Measurements from ENCODE around the gene ACR. TPM values are rescaled to one million over a fixed set of nuclear protein-coding genes. Genes with fewer than 3 reads are reported as not detected.

Gene ACR
- total and polyA plus RNA-seq, 2 experiments from 2014 or later: not detected

GRCh38 chr22:50708474-50708873 is 29.5 kb upstream of the ACR start:
- H3K4me1 Mint-ChIP-seq: no peaks in the 10 kb centered on the region
- no peak overlapping the region for H3K4me3 ChIP-seq
- H3K9me2 ChIP-seq (ENCODE audit: insufficient read depth): no peaks in the 10 kb centered on the region
- no peaks in the 10 kb centered on the region for H3K4me1 ChIP-seq (ENCODE audit: insufficient read depth)
- H3K27ac Mint-ChIP-seq: no peak overlapping the region
- no peaks in the 10 kb centered on the region for H3F3A ChIP-seq (replicated peaks; ENCODE audit: low read depth)
- H3K27ac ChIP-seq (ENCODE audit: low read depth): no peak overlapping the region
- no peaks in the 10 kb centered on the region for H3K9me3 Mint-ChIP-seq
- H2AFZ ChIP-seq: no peak overlapping the region
- H3K36me3 Mint-ChIP-seq (ENCODE audit: low read depth): no peaks in the 10 kb centered on the region; the same call in 2 of the 3 replicates
- H3K27me3 Mint-ChIP-seq (ENCODE audit: insufficient read depth, low read depth, poor library complexity): peaks cover 6% of the 10 kb centered on the region
- H3K4me3 Mint-ChIP-seq: no peak overlapping the region
- ATAC-seq (no peak), DNase-seq (ENCODE audit: low spot score) (no peak)
- no peaks in the 10 kb centered on the region for H3K79me2 ChIP-seq (replicated peaks; ENCODE audit: insufficient read depth)
- no peaks in the 10 kb centered on the region for H3K27me3 ChIP-seq (ENCODE audit: insufficient read depth)
- no peaks in the 10 kb centered on the region for H4K20me1 ChIP-seq (replicated peaks; ENCODE audit: insufficient read depth)
- H3K36me3 ChIP-seq (ENCODE audit: insufficient read depth): no peaks in the 10 kb centered on the region
- no peak overlapping the region for H3K4me2 ChIP-seq
- TF ChIP-seq EZH2 (IDR thresholded peaks at IDR 0.05; ENCODE audit: low read depth, unreplicated experiment) (no peak), NANOG (IDR thresholded peaks at IDR 0.05; ENCODE audit: borderline replicate concordance) (no peak), ZNF462 (CRISPR knock-in tag; IDR thresholded peaks at IDR 0.05) (no peak), CTCF (conservative IDR thresholded peaks at IDR 0.05; ENCODE audit: low read depth in 2 of 2) (no peak), POLR2AphosphoS5 (IDR thresholded peaks at IDR 0.05; ENCODE audit: low read depth) (no peak)
- TF ChIP-seq, protein P1, sequence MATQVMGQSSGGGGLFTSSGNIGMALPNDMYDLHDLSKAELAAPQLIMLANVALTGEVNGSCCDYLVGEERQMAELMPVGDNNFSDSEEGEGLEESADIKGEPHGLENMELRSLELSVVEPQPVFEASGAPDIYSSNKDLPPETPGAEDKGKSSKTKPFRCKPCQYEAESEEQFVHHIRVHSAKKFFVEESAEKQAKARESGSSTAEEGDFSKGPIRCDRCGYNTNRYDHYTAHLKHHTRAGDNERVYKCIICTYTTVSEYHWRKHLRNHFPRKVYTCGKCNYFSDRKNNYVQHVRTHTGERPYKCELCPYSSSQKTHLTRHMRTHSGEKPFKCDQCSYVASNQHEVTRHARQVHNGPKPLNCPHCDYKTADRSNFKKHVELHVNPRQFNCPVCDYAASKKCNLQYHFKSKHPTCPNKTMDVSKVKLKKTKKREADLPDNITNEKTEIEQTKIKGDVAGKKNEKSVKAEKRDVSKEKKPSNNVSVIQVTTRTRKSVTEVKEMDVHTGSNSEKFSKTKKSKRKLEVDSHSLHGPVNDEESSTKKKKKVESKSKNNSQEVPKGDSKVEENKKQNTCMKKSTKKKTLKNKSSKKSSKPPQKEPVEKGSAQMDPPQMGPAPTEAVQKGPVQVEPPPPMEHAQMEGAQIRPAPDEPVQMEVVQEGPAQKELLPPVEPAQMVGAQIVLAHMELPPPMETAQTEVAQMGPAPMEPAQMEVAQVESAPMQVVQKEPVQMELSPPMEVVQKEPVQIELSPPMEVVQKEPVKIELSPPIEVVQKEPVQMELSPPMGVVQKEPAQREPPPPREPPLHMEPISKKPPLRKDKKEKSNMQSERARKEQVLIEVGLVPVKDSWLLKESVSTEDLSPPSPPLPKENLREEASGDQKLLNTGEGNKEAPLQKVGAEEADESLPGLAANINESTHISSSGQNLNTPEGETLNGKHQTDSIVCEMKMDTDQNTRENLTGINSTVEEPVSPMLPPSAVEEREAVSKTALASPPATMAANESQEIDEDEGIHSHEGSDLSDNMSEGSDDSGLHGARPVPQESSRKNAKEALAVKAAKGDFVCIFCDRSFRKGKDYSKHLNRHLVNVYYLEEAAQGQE (IDR thresholded peaks at IDR 0.05; ENCODE audit: unreplicated experiment): no peak
